ENCODE measurements around the gene GCM1.

GCM1 gene

DNA sequence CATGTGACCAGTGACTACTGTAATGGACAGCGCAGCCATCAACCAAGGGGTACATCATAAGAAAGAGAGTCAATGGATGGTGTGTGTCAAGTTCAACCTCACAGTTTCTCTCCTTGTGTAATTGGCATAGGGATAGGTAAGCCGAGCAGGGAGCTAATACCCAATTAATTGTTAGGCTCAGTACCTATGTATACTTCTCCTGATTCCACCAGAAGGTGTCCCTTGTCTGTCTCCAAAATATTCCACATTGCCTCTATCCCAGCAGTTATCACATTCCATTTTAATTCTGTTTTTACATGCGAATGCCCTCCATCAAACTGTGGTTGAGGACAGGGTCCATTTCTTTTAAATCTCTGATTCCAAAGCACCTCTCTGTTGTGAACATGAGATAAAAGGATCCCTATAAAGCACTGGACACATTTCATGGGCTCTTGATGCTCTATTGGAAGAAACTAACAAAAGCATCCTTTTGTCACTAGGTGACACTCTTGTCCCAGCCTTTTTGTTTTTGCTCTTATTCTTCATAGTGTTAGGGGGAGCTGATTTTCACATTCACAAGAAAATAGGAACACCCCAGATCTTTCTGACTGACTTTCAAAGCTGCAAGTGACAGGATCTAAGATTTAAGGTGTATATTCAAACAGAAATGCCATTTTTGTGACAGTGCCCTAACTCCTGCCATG is 44.5 kb downstream of the GCM1 start:
- DNase-seq, result no peak

DNA sequence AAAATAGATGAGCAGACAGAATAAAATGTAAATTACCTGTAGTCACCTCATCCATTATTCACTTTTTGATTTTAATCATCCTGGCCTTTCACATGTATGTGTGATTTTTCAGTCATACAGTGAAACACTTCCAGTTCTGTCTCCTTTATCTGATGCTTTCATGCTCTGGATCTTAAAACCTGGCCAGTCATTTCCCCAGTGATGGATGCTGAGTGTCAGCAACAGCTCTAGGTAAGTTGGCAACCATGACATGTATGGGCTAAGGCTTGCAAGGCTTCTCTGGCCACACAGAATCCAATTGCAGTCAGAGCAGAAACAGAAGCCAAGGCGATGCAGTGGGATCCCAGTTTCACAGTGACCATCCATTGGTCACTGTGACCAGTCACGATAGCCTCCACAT is 47.6 kb downstream of the GCM1 start:
- DNase-seq, result no peak

GRCh38 chr6:53100561-53100960 is 48.1 kb downstream of the GCM1 start:
- DNase-seq, result no peak

GRCh38 chr6:53095716-53096115 is 52.9 kb downstream of the GCM1 start:
- DNase-seq, result no peak

GRCh38 chr6:53095270-53095669 is 53.4 kb downstream of the GCM1 start:
- no peak for DNase-seq

DNA sequence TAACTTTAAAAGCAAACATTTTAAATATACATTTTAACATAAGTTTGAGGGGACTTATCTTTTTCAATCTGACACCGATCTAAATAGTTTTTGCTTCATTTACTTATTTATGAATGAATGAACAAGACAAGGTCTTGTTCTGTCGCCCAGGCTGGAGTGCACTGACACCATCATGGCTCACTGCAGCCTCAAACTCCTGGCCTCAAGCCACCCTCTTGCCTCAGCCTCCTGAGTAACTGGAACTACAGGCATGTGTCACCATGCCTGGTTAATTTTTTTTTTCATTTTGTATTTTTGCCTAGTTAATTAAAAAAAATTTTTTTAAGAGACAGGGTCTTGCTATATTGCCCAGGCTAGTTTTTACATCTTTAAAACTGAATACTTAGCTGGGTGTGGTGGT is 58.1 kb downstream of the GCM1 start:
- DNase-seq, result no peak

GRCh38 chr6:53089948-53090347 is 58.7 kb downstream of the GCM1 start:
- no peak for DNase-seq

- DNase-seq, result no peak
Observed at GRCh38 chr6:53086302-53086701, 62.3 kb downstream of the GCM1 start.

DNA sequence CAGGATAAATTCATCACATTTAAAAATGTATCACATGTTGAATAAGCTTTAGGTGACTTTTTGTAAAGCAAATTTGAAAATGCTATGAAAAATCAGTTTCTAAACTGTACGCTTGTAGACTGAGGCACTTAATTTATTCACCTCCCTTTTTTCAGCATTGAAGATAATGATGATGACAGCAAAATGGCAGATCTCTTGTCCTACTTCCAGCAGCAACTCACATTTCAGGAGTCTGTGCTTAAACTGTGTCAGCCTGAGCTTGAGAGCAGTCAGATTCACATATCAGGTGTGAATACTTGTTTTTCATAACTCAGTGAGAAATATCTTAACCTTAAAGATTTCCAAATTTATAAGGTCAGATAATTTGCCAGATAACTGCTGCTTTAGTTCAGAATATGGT is 67.8 kb downstream of the GCM1 start:
- DNase-seq, result no peak
